ENCODE data around the gene CRY1. TPM values are rescaled to one million over a fixed set of nuclear protein-coding genes. Genes with fewer than 3 reads are reported as not detected.
"Not testable (repeated sequence)": the region's sequence is repeated elsewhere in the genome, so short reads cannot be mapped to it uniquely, and the experiment has no call there.

The CRY1 gene
- total RNA-seq, 4 donors from 2014 or later = 11.1 to 22.7 (median 11.7) TPM

DNA sequence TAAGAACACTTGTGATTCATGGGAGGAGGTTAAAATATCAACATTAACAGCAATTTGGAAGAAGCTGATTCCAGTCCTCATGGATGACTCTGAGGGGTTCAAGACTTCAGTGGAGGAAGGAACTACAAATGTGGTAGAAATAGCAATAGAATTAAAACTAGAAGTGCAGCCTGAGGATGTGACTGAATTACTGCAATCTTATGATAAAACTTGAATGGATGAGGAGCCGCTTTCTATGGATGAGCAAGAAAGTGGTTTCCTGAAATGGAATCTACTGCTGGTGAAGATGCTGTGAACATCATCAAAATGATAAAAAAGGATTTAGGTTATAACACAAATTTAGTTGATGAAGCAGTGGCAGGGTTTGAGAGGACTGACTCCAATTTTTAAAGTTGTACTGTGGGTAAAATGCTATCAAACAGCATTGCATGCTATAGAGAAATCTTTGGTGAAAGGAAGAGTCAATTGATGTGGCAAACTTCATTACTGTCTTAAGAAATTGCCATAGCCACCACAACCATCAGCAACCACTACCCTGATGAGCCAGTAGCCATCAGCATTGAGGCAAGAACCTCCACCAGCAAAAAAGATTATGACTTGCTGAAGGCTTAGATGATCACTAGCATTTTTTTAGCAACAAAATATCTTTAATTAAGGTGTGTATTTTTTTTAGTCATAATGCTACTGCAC is 80.5 kb downstream of the CRY1 start:
- H3K36me3 ChIP-seq = peaks cover 0 to 2% of the 10 kb centered on the region in 2 donors
- no peak overlapping the region for H3K4me3 ChIP-seq
- intact Hi-C loops (cut with DNase I; ENCODE audit: low total_unique reads) (loop anchor here (5.0 kb wide), 1 partner anchor 89 kb away; no protein-coding TSS in a partner anchor), in situ Hi-C loops (cut with MboI; ENCODE audit: low sequenced_read_pairs in 4 of 4) (no loop called here)
- no peak for DNase-seq
- H3K27me3 ChIP-seq = no peaks in the 10 kb centered on the region
- H3K9me3 ChIP-seq = no peaks in the 10 kb centered on the region
- no peak for ATAC-seq
- TF ChIP-seq, protein P1, sequence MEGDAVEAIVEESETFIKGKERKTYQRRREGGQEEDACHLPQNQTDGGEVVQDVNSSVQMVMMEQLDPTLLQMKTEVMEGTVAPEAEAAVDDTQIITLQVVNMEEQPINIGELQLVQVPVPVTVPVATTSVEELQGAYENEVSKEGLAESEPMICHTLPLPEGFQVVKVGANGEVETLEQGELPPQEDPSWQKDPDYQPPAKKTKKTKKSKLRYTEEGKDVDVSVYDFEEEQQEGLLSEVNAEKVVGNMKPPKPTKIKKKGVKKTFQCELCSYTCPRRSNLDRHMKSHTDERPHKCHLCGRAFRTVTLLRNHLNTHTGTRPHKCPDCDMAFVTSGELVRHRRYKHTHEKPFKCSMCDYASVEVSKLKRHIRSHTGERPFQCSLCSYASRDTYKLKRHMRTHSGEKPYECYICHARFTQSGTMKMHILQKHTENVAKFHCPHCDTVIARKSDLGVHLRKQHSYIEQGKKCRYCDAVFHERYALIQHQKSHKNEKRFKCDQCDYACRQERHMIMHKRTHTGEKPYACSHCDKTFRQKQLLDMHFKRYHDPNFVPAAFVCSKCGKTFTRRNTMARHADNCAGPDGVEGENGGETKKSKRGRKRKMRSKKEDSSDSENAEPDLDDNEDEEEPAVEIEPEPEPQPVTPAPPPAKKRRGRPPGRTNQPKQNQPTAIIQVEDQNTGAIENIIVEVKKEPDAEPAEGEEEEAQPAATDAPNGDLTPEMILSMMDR (IDR thresholded peaks at IDR 0.05 in 4 of 5, conservative IDR thresholded peaks at IDR 0.05 in 1 of 5) = no peak
- TF ChIP-seq POLR2A (IDR thresholded peaks at IDR 0.05) = no peak
- H3K27ac ChIP-seq = no peak overlapping the region
- H3K4me1 ChIP-seq = peaks cover 0 to 5% of the 10 kb centered on the region in 2 donors

DNA sequence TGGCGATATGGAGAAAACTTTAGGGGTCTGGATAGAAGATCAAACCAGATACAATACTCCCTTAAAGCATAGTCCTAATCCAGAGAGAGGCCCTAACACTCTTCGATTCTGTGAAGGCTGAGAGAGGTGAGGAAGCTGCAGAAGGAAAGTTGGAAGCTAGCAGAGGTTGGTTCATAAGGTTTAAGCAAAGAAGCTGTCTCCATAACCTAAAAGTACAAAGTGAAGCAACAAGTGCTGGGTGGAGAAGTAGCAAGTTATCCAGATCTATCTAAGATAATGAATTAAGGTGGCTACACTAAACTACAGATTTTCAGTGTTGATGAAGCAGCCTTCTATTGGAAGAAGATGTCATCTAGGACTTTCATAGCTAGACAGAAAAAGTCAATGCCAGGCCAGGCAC is 81.8 kb downstream of the CRY1 start:
- intact Hi-C loops (cut with DNase I; ENCODE audit: low total_unique reads) = loop anchor here (5.0 kb wide), 1 partner anchor 91 kb away; no protein-coding TSS in a partner anchor
- H3K36me3 ChIP-seq = no peaks in the 10 kb centered on the region
- no peaks in the 10 kb centered on the region for H3K4me1 ChIP-seq
- H3K9me3 ChIP-seq = no peaks in the 10 kb centered on the region
- ATAC-seq (no peak), DNase-seq (no peak)
- no peak overlapping the region for H3K4me3 ChIP-seq
- no peaks in the 10 kb centered on the region for H3K27me3 ChIP-seq
- no peak for TF ChIP-seq POLR2A (IDR thresholded peaks at IDR 0.05)
- TF ChIP-seq, protein P1 (IDR thresholded peaks at IDR 0.05 in 4 of 5, conservative IDR thresholded peaks at IDR 0.05 in 1 of 5) = no peak
- in situ Hi-C loops (cut with MboI; ENCODE audit: low sequenced_read_pairs in 4 of 4) = no loop called here
- no peak overlapping the region for H3K27ac ChIP-seq

DNA sequence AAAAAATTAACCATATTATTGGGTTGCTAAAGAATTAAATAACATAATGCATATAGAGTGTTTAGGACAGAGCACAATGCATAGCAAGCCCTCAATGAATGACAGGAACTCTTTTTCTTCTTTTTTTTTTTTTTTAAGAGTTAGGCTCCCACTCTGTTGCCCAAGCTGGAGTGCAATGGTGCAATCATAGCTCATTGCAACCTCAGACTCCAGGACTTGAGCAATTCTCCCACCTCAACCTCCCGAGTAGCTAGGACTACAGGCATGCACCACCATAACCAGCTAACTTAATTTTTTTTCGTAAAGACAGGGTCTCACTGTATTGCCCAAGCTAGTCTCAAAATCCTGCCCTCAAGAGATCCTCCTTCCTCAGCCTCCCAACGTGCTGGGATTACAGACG is 85.9 kb downstream of the CRY1 start:
- no peaks in the 10 kb centered on the region for H3K4me1 ChIP-seq
- DNase-seq (no peak), ATAC-seq (no peak)
- H3K36me3 ChIP-seq = no peaks in the 10 kb centered on the region
- H3K9me3 ChIP-seq = no peaks in the 10 kb centered on the region
- in situ Hi-C loops (cut with MboI; ENCODE audit: low sequenced_read_pairs in 4 of 4) (no loop called here), intact Hi-C loops (cut with DNase I; ENCODE audit: low total_unique reads) (no loop called here)
- H3K27me3 ChIP-seq = no peaks in the 10 kb centered on the region
- TF ChIP-seq, protein P1 (IDR thresholded peaks at IDR 0.05 in 4 of 5, conservative IDR thresholded peaks at IDR 0.05 in 1 of 5) = no peak
- no peak for TF ChIP-seq POLR2A (IDR thresholded peaks at IDR 0.05)
- no peak overlapping the region for H3K4me3 ChIP-seq
- no peak overlapping the region for H3K27ac ChIP-seq

DNA sequence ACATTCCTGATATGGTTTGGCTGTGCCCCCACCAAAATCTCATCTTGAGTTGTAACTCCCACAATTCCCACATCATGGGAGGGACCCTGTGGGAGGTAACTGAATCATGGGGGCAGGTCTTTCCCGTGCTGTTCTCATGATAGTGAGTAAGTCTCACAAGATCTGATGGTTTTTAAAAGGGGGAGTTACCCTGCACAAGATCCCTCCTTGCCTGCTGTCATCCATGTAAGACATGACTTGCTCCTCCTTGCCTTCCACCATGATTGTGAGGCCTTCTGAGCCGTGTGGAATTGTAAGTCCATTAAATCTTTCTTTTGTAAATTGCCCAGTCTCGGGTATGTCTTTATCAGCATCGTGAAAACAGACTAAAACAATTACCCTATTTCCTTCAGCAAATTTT is 90.7 kb downstream of the CRY1 start:
- H3K27me3 ChIP-seq; ATAC-seq; DNase-seq; H3K4me1 ChIP-seq; intact Hi-C loops (cut with DNase I; ENCODE audit: low total_unique reads); H3K4me3 ChIP-seq; H3K36me3 ChIP-seq; in situ Hi-C loops (cut with MboI; ENCODE audit: low sequenced_read_pairs in 4 of 4); H3K9me3 ChIP-seq; H3K27ac ChIP-seq: not testable (repeated sequence)

DNA sequence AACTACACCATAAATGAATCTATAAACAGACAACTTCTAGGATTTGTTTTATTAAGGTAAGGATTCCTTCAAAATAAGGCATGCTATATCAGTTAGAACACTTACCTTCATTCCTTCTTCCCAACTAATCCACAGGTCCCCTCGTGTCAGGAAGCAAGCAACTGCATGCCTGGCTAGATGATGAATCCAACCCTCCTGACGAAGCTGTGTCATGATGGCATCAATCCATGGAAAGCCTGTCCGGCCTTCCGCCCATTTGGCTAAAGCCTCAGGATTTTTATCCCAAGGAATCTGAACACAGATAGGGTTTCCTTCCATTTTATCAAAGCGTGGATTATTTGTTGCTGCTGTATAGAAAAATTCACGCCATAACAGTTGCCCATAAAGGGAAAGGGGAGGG is 93.9 kb downstream of the CRY1 start:
- no peak overlapping the region for H3K27ac ChIP-seq
- H3K36me3 ChIP-seq = peaks cover 5 to 29% of the 10 kb centered on the region in 2 donors
- H3K27me3 ChIP-seq = no peaks in the 10 kb centered on the region
- no peaks in the 10 kb centered on the region for H3K4me1 ChIP-seq
- ATAC-seq (peak; percentile 72 to 85), DNase-seq (peak in 1 of 2 donors; percentile 54)
- intact Hi-C loops (cut with DNase I; ENCODE audit: low total_unique reads) = no loop called here
- in situ Hi-C loops (cut with MboI; ENCODE audit: low sequenced_read_pairs in 4 of 4) = loop anchor here in 1 of 4 donors (25.0 kb wide), 1 partner anchor 88 kb away; the partner anchor contains the start of gene CRY1
- no peak for TF ChIP-seq POLR2A (IDR thresholded peaks at IDR 0.05)
- TF ChIP-seq, protein P1 (IDR thresholded peaks at IDR 0.05 in 4 of 5, conservative IDR thresholded peaks at IDR 0.05 in 1 of 5) = no peak
- no peaks in the 10 kb centered on the region for H3K9me3 ChIP-seq
- no peak overlapping the region for H3K4me3 ChIP-seq

Measured in gastrocnemius medialis (tissue), 4 donors.